HFF-Myc (cell line): ENCODE data around the gene RGS4.

Experiments
- DNase-seq: peaks from one replicate; pipeline ENCODE4 v3.0.0-alpha.2; 2011; ENCODE audit warnings: low read depth; ENCODE audit errors: extremely low read depth
- H3K4me3 ChIP-seq: replicated peaks from 2 replicates; pipeline ENCODE4 v1.5.1; 2011; ENCODE audit warnings: low read depth, mild to moderate bottlenecking, control low read depth, low read length
- TF ChIP-seq, protein P1 (sequence below): IDR thresholded peaks from 2 replicates; pipeline ENCODE4 v1.5.1; 2012; ENCODE audit warnings: mild to moderate bottlenecking, low read depth, low read length, control low read depth; ENCODE audit errors: missing control alignments

RGS4 gene

DNA sequence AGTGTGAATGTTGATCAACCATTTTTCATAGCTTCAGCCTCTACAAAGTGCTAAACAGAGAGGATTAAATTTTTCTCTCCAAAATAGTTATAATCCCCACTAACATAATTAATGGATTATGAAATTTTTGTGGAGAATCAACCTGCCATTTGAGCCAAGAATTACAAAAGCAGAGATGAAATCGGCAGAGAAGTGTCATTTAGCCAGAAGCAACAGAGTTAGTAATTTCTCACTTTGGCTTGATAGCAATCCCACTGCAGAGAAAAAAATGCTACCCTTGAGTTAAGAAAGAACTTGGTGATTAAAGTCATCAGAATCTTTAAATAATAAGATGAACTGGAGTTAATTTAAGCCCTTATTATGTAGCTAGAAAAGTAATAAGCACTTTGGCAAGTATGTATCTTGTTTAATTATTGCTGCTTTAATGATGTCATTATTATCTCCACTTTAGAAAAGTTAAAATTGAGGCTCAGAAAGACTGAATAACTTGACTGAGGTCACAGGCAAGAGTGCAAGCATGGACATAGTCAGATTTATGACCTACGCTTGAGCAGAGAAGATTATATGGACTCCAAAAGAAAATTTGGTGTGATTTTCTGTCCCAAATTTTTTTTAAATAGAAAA lies 37.3 kb downstream of the RGS4 start:
- DNase-seq, result no peak
- H3K4me3 ChIP-seq, result no peak overlapping the region
- TF ChIP-seq, protein P1, sequence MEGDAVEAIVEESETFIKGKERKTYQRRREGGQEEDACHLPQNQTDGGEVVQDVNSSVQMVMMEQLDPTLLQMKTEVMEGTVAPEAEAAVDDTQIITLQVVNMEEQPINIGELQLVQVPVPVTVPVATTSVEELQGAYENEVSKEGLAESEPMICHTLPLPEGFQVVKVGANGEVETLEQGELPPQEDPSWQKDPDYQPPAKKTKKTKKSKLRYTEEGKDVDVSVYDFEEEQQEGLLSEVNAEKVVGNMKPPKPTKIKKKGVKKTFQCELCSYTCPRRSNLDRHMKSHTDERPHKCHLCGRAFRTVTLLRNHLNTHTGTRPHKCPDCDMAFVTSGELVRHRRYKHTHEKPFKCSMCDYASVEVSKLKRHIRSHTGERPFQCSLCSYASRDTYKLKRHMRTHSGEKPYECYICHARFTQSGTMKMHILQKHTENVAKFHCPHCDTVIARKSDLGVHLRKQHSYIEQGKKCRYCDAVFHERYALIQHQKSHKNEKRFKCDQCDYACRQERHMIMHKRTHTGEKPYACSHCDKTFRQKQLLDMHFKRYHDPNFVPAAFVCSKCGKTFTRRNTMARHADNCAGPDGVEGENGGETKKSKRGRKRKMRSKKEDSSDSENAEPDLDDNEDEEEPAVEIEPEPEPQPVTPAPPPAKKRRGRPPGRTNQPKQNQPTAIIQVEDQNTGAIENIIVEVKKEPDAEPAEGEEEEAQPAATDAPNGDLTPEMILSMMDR, result no peak

DNA sequence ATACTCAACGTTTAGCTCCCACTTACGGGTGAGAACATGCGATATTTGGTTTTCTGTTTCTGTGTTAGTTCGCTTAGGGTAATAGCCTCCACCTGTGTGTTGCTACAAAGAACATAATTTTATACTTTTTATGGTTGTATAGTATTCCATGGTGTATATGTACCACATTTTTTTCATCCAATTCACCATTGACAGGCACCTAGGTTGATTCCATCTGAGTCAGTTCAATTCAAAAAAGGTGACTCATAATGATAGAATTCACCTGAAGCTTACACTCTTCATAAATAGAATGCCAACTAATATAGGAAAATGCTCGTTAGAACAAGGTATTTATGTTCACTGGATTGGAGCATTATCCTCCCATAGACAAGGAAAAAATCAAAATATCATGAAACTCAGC lies 38.5 kb downstream of the RGS4 start:
- H3K4me3 ChIP-seq, result no peak overlapping the region
- TF ChIP-seq, protein P1, result no peak
- no peak for DNase-seq

DNA sequence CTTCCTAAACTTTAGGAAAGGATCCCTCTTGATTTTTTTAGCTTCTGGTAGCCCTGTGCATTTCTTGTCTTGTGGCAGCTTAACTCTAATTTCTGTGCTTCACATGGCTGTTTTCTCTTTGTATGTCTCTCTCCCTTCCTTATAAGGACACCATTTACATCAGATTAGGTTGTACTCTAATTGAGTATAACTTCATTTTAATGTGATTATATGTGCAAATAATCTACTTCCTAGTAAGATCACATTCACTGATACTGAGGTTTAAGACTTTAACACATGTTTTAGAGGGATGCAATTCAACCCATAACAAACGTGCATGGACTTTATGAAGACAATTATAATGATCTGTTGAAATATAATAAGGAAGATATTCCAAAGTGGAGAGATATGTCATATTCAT lies 46.7 kb downstream of the RGS4 start:
- TF ChIP-seq, protein P1, result no peak
- no peak overlapping the region for H3K4me3 ChIP-seq
- no peak for DNase-seq

DNA sequence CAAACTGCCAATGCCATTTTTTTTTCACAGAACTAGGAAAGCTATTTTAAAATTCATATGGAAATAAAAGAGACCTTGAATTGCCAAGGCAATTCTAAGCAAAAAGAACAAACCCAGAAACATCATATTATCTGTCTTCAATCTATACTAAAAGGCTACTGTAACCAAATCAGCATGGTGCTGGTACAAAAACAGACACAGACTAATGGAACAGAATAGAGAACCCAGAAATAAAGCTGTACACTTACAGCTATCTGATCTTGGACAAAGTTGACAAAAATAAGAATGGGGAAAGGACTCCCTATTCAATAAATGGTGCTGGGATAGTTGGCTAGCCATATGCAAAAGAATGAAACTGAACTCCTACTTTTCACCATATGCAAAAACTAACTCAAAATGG lies 50.5 kb downstream of the RGS4 start:
- TF ChIP-seq, protein P1, result no peak
- no peak overlapping the region for H3K4me3 ChIP-seq
- no peak for DNase-seq

DNA sequence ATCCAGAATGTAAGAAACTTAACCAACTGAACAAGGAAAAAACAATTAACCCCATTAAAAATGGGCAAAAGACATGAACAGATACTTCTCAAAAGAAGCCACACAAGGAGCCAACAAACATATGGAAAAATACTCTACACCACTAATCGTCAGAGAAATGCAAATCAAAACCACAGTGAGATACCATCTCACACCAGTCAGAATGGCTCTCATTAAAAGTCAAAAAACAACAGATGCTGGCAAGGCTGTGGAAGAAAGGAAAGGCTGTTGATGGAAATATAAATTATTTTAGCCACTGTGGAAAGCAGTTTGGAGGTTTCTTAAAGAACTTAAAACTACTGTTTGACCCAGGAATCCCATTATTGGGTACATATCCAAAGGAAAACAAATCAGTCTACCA lies 51.2 kb downstream of the RGS4 start:
- H3K4me3 ChIP-seq, result no peak overlapping the region
- DNase-seq, result no peak
- TF ChIP-seq, protein P1, result no peak

DNA sequence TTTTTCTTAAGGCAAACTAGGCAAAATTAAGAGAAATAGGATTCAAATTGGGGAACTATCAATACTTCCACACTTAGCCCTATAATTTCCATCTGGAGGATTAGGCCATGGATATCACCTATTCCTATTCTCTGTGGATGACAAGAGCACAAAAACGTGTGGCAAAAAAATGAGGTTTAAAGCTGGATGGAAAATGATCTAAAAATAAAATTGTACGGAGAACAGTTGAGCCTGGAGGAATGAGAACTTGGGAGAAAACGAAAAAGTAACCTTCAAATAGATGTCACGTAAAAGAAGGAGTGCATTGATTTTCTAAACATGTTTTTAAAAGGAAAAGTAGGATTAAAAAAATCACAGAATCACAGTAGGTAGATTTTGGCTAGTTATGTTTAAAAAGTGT lies 55.7 kb downstream of the RGS4 start:
- TF ChIP-seq, protein P1, result no peak
- no peak for DNase-seq
- H3K4me3 ChIP-seq, result no peak overlapping the region
